Prostate gland (tissue), 2 donors: ENCODE results near the gene DGKE. TPM values are rescaled to one million over a fixed set of nuclear protein-coding genes. Genes with fewer than 3 reads are reported as not detected.

ENCODE experiments used
- DNase-seq: peaks from one replicate; pipeline ENCODE4 v3.0.0-alpha.2; 2019; ENCODE audit warnings: low spot score
- H3K27ac ChIP-seq, 2 donors: fragments of 200-600 bp; sonication (generic); 2 replicates each; pipeline ENCODE4 v1.5.1; 2017 to 2019
- H3K27me3 ChIP-seq: fragments of 200-600 bp; sonication (generic); replicated peaks from 2 replicates; pipeline ENCODE4 v1.5.1; 2019; ENCODE audit not compliant: insufficient read depth
- H3K36me3 ChIP-seq, 2 donors: fragments of 200-600 bp; sonication (generic); 1 replicate in 1 of 2; 2 replicates in 1 of 2; pipeline versions ENCODE4 v1.5.1 to v1.8.1; 2017 to 2019
- H3K4me1 ChIP-seq: fragments of 200-600 bp; sonication (generic); replicated peaks from 2 replicates; pipeline ENCODE4 v1.5.1; 2019
- H3K4me3 ChIP-seq, 2 donors: fragments of 200-600 bp; sonication (generic); 2 replicates each; pipeline ENCODE4 v1.5.1; 2017 to 2019
- H3K9me3 ChIP-seq: fragments of 200-600 bp; sonication (generic); 2 replicates; pipeline ENCODE4 v1.5.1; 2017
- POLR2A ChIP-seq: fragments of 450-650 bp; IDR thresholded peaks from one replicate; pipeline ENCODE4 v1.6.1; 2016; ENCODE audit warnings: antibody characterized with exemption, mild to moderate bottlenecking
- POLR2AphosphoS5 ChIP-seq: sonication (generic); formaldehyde crosslinking; IDR thresholded peaks from one replicate; pipeline ENCODE4 v1.6.1; 2017; ENCODE audit warnings: antibody characterized with exemption
- WGBS: methylation state at CpG from one replicate; pipeline ENCODE4 v1.1.5; 2018; 5-methylcytosine and 5-hydroxymethylcytosine counted together
- intact Hi-C: fragments of 100-400 bp; cut with DNase I; formaldehyde crosslinking; loops from one replicate; pipeline ENCODE4 v1.14.2; 2022
- total RNA-seq, 2 donors: library from RNA; depleted of rRNA; stranded (reverse); fragments of >200 nt; gene quantifications; one replicate each; pipeline ENCODE4 v1.1.0, GENCODE V29; 2016
- TF ChIP-seq, protein P1 (sequence below), 4 experiments: fragments of 200-600 bp in 2 of 4; fragments of 450-650 bp in 2 of 4; sonication (generic) in 2 of 4; IDR thresholded peaks; 1 replicate in 3 of 4; 2 replicates in 1 of 4; pipeline ENCODE4 v1.5.1; 2016 to 2019; ENCODE audit warnings: antibody characterized with exemption in 4 of 4, mild to moderate bottlenecking in 2 of 4, moderate library complexity in 2 of 4

The DGKE gene
- total RNA-seq, 2 donors from 2014 or later = 7.7 to 13.3 TPM

DNA sequence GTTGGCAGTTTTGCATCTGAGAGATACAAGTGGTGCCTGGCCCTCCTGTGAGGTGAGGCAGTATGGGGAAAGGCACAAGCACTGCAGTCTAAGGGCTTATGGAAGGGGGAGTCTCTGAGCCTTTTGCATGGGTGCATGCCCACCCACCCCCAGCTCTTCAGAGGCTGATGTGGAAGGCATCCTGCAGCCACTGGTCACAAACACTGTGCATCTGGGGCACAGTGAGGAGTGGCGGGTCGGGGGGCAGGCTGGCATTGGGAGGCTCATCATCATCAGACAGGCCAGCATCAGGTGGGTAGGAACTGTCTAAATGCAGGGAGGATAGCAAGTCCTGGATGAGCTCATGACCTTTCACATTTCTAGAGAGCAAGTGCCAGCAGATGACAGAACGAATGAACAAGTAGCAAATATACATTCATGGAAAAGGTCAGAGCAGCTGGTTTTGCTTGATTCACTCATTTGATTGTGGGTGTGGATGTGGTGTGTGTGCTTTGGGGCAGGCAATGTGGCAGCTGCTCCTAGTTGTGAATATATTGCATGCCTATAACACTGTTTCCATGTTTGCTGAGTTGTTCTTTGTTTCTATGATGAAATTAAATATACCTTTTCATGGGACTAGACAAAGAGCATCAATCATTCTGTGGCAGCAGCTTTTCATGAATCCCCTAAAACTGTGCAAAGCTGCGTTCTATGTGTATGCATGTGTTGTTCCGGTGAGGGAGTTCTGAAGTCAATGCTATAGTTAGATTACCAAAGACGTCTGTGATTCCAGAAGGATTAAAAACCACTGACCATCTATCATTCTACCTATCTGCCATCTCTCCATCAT lies 50.7 kb downstream of the DGKE start:
- intact Hi-C loops = no loop called here
- H3K27me3 ChIP-seq = no peaks in the 10 kb centered on the region
- DNase-seq = no peak
- no peaks in the 10 kb centered on the region for H3K9me3 ChIP-seq
- TF ChIP-seq, protein P1, sequence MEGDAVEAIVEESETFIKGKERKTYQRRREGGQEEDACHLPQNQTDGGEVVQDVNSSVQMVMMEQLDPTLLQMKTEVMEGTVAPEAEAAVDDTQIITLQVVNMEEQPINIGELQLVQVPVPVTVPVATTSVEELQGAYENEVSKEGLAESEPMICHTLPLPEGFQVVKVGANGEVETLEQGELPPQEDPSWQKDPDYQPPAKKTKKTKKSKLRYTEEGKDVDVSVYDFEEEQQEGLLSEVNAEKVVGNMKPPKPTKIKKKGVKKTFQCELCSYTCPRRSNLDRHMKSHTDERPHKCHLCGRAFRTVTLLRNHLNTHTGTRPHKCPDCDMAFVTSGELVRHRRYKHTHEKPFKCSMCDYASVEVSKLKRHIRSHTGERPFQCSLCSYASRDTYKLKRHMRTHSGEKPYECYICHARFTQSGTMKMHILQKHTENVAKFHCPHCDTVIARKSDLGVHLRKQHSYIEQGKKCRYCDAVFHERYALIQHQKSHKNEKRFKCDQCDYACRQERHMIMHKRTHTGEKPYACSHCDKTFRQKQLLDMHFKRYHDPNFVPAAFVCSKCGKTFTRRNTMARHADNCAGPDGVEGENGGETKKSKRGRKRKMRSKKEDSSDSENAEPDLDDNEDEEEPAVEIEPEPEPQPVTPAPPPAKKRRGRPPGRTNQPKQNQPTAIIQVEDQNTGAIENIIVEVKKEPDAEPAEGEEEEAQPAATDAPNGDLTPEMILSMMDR (IDR thresholded peaks at IDR 0.05) = no peak
- no peak for TF ChIP-seq POLR2AphosphoS5
- no peak overlapping the region for H3K4me3 ChIP-seq
- WGBS = 84% methylated on average over 6 of the region's 6 CpGs
- no peaks in the 10 kb centered on the region for H3K4me1 ChIP-seq
- H3K27ac ChIP-seq = no peak overlapping the region
- H3K36me3 ChIP-seq = no peaks in the 10 kb centered on the region

GRCh38 chr17:56885312-56885657 lies 51.3 kb downstream of the DGKE start:
- no peaks in the 10 kb centered on the region for H3K9me3 ChIP-seq
- TF ChIP-seq POLR2A = no peak
- no peak for TF ChIP-seq POLR2AphosphoS5
- TF ChIP-seq, protein P1 (IDR thresholded peaks at IDR 0.05) = no peak

GRCh38 chr17:56886288-56886731 lies 52.4 kb downstream of the DGKE start:
- H3K27ac ChIP-seq = no peak overlapping the region
- TF ChIP-seq, protein P1 (IDR thresholded peaks at IDR 0.05) = no peak
- TF ChIP-seq POLR2A = no peak
- no peak for TF ChIP-seq POLR2AphosphoS5
- no peak for DNase-seq
- no peaks in the 10 kb centered on the region for H3K4me1 ChIP-seq
- H3K36me3 ChIP-seq = no peaks in the 10 kb centered on the region
- WGBS = 71% methylated on average over 2 of the region's 2 CpGs
- H3K27me3 ChIP-seq = no peaks in the 10 kb centered on the region
- intact Hi-C loops = no loop called here
- H3K9me3 ChIP-seq = no peaks in the 10 kb centered on the region
- no peak overlapping the region for H3K4me3 ChIP-seq

More at GRCh38 chr17:56885312-56885657, 51.3 kb downstream of the DGKE start:
- DNase-seq = no peak
- Histone ChIP-seq H3K36me3 (no peaks in the 10 kb centered on the region), H3K4me1 (no peaks in the 10 kb centered on the region), H3K27ac (no peak overlapping the region), H3K4me3 (no peak overlapping the region), H3K27me3 (no peaks in the 10 kb centered on the region)
- WGBS = 60% methylated on average over 2 of the region's 2 CpGs
- intact Hi-C loops = no loop called here

- TF ChIP-seq, protein P1 (IDR thresholded peaks at IDR 0.05) = no peak
- no peak for TF ChIP-seq POLR2AphosphoS5
- TF ChIP-seq POLR2A = no peak
- no peak overlapping the region for H3K27ac ChIP-seq
- H3K4me1 ChIP-seq = no peaks in the 10 kb centered on the region
- WGBS = 92% methylated on average over 5 of the region's 5 CpGs
- no peak overlapping the region for H3K4me3 ChIP-seq
- H3K9me3 ChIP-seq = no peaks in the 10 kb centered on the region
- no peaks in the 10 kb centered on the region for H3K36me3 ChIP-seq
- DNase-seq = no peak
- no peaks in the 10 kb centered on the region for H3K27me3 ChIP-seq
- intact Hi-C loops = no loop called here
Observed at GRCh38 chr17:56887105-56887504, 53.2 kb downstream of the DGKE start.
